Neural cell (in vitro differentiated cells): ENCODE results near the gene RAB27B.

Experiments used
- EP300 ChIP-seq: fragments of 450-650 bp; conservative IDR thresholded peaks from 2 replicates; pipeline ENCODE4 v1.6.1; 2014; ENCODE audit warnings: antibody characterized with exemption, mild to moderate bottlenecking, moderate library complexity; ENCODE audit not compliant: poor library complexity, severe bottlenecking
- EZH2 ChIP-seq: fragments of 200-600, 300-800 bp; shearing (Covaris generic), sonication (generic); IDR thresholded peaks from 2 replicates; pipeline ENCODE4 v1.6.1; 2014; ENCODE audit warnings: antibody characterized with exemption, low read length, borderline replicate concordance, mild to moderate bottlenecking; ENCODE audit not compliant: insufficient read depth, poor library complexity, severe bottlenecking
- MXI1 ChIP-seq: fragments of 450-650 bp; conservative IDR thresholded peaks from 2 replicates; pipeline ENCODE4 v1.6.1; 2014; ENCODE audit warnings: antibody characterized with exemption, mild to moderate bottlenecking; ENCODE audit not compliant: poor library complexity, severe bottlenecking
- POLR2AphosphoS5 ChIP-seq: IDR thresholded peaks from 2 replicates; pipeline ENCODE4 v1.6.1; 2012
- TAF1 ChIP-seq: IDR thresholded peaks from 2 replicates; pipeline ENCODE4 v1.6.1; 2012; ENCODE audit warnings: low read depth
- TF ChIP-seq, protein P1 (sequence below): fragments of 450-650 bp; IDR thresholded peaks from 2 replicates; pipeline ENCODE4 v1.5.1; 2014; ENCODE audit warnings: antibody characterized with exemption, mild to moderate bottlenecking, moderate library complexity; ENCODE audit not compliant: poor library complexity, severe bottlenecking
- TF ChIP-seq, protein P2 (sequence below): IDR thresholded peaks from 2 replicates; pipeline ENCODE4 v1.6.1; 2012; ENCODE audit warnings: borderline replicate concordance

- TF ChIP-seq EP300 (no peak), EZH2 (no peak), POLR2AphosphoS5 (no peak), TAF1 (no peak), MXI1 (no peak)
- TF ChIP-seq, protein P1, sequence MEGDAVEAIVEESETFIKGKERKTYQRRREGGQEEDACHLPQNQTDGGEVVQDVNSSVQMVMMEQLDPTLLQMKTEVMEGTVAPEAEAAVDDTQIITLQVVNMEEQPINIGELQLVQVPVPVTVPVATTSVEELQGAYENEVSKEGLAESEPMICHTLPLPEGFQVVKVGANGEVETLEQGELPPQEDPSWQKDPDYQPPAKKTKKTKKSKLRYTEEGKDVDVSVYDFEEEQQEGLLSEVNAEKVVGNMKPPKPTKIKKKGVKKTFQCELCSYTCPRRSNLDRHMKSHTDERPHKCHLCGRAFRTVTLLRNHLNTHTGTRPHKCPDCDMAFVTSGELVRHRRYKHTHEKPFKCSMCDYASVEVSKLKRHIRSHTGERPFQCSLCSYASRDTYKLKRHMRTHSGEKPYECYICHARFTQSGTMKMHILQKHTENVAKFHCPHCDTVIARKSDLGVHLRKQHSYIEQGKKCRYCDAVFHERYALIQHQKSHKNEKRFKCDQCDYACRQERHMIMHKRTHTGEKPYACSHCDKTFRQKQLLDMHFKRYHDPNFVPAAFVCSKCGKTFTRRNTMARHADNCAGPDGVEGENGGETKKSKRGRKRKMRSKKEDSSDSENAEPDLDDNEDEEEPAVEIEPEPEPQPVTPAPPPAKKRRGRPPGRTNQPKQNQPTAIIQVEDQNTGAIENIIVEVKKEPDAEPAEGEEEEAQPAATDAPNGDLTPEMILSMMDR: no peak
- TF ChIP-seq, protein P2, sequence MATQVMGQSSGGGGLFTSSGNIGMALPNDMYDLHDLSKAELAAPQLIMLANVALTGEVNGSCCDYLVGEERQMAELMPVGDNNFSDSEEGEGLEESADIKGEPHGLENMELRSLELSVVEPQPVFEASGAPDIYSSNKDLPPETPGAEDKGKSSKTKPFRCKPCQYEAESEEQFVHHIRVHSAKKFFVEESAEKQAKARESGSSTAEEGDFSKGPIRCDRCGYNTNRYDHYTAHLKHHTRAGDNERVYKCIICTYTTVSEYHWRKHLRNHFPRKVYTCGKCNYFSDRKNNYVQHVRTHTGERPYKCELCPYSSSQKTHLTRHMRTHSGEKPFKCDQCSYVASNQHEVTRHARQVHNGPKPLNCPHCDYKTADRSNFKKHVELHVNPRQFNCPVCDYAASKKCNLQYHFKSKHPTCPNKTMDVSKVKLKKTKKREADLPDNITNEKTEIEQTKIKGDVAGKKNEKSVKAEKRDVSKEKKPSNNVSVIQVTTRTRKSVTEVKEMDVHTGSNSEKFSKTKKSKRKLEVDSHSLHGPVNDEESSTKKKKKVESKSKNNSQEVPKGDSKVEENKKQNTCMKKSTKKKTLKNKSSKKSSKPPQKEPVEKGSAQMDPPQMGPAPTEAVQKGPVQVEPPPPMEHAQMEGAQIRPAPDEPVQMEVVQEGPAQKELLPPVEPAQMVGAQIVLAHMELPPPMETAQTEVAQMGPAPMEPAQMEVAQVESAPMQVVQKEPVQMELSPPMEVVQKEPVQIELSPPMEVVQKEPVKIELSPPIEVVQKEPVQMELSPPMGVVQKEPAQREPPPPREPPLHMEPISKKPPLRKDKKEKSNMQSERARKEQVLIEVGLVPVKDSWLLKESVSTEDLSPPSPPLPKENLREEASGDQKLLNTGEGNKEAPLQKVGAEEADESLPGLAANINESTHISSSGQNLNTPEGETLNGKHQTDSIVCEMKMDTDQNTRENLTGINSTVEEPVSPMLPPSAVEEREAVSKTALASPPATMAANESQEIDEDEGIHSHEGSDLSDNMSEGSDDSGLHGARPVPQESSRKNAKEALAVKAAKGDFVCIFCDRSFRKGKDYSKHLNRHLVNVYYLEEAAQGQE: no peak
These were observed 2.0 kb downstream of the RAB27B start for GRCh38 chr18:54830260-54830659.
